Activated CD8-positive, alpha-beta memory T cell treated with anti-CD3 and anti-CD28 coated beads for 1 hour (primary cell): ENCODE results near the gene CREB5.
"Not testable (repeated sequence)": the region's sequence is repeated elsewhere in the genome, so short reads cannot be mapped to it uniquely, and the experiment has no call there.

ENCODE experiments used
- DNase-seq, 2 donors: peaks; one replicate each; pipeline ENCODE4 v3.0.0-alpha.2; 2020; ENCODE audit warnings: low read depth in 1 of 2; ENCODE audit errors: extremely low read depth in 1 of 2

CREB5 gene

DNA sequence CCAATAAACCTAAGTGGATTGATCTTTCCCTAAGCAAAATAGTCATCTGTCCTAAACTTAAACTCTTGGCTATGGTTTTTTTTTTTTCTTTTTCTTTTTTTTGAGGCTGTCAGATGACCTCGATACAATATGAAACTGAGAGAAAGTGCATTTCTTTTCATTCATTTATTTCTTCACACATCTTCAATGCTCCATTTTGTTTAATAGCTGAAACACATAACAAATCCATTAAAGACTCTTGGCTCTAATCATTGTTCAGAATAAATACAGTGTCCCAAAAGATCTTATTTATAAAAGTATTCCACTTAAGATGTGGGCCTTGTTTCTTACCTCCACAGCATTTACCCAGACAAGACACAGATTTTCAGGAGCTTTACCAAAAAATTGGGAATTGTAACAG, 350.3 kb downstream of the CREB5 start:
- no peak for DNase-seq

DNA sequence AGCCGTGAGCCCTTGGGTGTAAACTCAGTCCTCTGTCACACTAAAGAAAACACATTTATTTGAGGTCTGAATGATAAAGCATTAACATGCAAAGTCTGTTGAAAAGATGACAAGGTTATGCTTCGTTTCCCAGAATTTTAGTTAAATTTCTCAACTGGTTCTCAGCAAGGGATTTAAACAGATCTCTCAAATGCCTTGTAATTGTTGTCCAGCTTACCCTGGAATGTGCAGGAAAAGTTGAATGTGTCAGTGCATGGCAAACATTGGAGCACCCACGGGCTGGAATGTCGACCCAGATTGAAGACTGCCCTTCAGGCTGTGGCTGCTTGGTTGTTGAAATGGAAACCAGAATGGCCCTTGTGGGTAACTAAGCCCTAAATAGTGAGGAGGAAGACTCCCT, 354.0 kb downstream of the CREB5 start:
- no peak for DNase-seq

DNA sequence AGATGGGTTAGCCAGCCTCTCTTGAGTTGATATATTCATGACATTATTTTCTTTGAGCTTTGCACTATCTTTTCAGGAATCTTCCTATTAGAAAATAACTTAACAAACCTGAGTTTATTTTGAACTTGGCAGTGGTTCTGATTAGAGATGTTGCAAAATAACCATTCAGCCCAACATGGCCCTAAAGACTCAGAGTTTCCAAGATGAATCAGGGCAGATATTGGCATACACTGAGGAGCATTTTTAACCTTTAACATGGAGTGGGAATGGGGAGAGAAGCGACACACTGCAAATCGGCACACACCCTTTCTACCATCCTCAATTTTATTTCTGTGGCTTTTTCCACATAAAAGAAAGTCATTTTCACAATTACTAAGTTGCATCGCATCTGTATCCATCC, 355.0 kb downstream of the CREB5 start:
- no peak for DNase-seq

DNA sequence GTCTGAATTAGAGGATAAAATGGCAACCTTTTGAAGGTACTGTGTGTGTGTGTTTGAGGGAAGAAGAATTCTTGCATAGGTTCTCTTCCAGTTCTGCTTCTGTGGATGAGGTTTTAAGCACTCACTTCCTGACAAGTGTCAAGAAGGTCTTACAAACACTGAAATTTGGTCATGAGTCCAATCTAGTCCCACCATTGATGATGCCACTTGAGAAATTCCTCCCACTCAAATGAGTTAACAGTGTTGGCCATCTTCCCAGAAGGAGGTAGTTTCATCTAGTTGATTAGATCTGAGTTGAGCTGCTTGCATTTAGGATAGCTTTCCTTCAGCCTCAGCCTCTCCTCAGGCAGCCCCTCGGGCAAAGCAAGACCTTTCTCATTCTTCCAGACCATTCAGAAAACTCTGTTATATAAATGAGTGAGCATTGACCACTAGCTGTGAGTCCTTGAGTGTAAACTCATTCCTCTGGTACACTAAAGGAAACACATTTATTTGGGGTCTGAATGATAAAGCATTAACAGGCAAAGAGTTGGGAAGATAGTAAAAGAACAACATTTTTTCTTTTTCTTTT, 356.3 kb downstream of the CREB5 start:
- no peak for DNase-seq

DNA sequence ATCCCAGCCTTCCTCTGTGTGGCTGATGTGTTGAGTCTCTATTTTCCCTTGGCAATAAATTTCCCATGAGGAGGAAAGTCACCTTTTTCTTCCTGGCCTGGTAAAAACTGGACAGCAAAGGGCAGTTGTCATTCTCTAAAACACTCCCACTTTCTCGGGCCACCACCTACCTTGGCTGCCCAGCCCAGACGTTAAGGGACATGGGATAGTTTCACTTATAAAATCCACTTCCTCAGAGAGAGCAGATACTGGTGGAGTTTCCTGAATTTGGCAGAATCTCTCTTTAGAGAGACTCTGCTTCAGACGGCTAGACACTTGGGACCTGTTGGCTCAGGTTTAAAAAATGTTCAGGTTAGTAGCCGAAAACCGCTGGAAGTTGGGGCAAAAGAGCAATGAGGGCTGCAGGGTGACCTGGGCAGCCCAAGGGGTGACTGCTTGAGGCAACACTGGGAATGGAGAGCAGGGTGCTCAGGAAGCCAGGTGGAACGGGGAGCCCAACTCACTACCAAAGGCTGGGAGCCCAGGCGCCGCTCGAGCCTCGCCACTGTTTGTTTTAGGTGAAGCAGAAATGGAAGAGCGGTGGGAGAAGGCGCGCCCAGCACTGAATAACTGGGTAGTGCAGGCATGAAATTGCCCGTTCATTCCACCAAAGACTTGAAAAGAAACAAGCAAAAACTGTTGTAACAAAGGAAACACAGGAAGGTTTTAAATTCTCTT, 359.7 kb downstream of the CREB5 start:
- no peak for DNase-seq

DNA sequence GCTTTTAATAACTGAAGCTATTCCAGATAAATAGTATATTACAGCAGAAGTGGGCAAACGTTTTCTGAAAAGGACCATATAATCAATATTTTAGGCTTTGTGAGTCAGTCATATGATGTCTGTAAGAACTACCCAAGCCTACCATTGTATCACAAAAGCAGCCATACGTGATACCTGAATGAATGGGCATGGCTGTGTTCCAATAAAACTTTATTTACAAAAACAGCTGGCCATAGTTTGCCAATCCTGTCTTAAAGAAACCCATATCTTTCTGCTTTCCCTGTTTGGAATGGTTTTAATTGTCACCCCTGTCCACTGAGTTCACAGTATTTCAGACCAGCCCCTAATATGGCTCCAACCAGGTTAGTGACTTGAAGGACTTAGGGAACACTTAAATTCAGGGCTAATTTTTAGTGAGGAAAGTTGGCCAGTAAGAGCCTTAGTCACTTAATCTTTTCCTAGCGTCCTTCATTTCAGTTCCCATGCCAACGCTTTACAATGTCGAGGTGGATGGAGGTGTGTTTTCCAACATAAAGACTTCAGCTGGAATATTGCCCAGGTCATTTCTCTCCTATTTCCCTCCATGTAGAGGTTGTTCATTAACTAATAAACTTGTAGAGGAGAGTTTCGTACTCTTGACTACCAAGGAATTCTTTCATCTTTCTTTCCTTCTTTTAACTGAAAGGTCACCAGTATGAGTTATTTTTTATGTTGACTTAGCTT, 361.3 kb downstream of the CREB5 start:
- no peak for DNase-seq

DNA sequence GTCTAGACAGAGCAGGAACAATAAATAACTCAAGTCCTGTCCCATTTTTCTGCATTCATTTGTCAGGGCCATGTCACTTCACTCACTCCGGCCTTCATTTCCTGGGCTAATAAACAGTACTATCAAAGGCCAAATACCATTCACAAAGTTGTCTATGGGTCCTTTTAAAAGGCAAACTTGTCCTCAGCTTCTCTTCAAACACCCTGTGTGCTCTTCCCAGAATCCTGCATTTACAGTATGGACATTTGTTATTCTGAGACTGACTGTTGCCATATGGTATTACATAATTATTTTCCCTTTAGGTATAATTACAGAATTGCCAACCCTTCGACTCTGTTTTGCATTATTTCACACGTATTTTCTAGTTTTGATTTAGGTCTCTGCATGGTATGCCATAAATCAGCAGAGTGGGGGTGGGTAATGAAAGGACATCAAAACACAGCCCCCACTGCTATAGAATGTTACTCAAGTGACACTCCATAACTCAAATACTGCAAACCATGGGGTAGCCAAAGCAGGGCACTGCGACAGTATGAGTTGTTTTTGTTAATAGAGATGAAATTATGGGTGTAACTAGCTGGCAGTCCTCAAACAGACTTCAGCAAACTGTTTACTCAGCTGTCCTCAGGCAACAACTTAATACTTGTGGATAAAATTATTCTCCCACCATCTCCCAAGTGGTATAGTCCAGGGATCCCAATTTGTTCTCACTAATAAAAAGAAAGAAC, 362.1 kb downstream of the CREB5 start:
- no peak for DNase-seq

DNA sequence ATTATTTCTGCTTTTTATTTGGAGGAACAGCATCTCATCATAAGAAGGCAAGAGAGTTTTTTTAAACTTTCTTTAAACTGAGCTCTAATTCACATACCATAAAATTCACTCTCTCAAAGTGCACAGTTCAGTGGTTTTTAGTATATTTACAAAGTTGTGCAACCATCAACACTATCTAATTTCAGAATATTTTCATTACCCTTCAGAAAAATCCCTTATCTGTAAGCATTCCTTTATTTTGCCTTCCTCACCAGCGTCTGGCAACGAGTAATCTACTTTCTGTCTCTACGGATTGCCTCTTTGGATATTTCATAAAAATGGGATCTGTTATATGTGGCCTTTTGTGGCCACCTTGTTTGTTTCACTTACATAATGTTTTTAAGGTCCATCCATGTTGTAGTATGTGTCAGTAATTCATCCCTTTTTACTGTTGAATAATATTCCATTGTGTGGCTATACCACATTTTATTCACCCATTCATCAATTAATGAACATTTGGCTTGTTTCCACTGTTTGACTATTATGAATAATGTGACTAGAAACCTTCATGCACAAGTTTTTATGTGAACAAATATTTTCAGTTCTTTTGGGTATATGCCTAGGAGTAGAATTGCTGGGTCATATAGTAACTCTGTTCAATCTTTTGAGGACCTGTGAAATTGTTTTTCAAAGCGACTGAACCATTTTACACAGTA, 364.3 kb downstream of the CREB5 start:
- DNase-seq, result no peak

DNA sequence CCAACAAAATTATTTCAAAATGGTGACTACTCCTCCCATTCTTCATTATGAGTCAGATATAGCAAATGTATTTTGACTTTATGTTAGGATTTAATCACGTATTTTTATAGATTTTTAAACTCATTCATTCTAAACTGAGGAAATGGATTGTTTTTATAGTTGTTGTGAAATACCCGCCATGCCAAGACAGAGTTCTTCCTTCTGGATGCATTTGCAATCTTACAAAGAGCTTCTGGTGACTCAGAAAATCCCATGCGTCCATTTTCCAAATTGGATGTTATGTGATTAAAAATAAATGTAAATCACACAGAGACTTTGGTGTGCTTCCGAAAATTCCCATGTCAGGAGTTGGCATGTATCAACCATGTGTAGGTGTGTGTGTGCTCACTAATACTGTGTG, 366.5 kb downstream of the CREB5 start:
- DNase-seq, result no peak

DNA sequence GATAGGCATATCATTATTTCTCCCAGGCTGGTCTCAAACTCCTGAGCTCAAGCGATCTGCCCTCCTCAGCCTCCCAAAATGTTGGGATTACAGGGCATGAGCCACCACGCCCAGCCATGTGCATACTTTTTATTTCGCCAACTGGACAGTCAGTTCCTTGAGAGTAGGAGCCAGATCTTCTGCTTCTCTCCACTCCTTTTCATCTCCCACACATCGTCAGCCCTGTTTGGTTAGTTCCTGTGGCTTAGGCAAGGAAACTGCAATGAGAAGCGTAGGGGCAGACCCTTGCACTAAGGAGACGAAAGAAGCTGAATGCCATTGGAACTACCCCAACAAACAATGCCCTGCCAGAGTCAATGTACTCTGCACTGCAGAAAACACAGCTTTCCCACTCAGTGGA, 367.6 kb downstream of the CREB5 start:
- no peak for DNase-seq

DNA sequence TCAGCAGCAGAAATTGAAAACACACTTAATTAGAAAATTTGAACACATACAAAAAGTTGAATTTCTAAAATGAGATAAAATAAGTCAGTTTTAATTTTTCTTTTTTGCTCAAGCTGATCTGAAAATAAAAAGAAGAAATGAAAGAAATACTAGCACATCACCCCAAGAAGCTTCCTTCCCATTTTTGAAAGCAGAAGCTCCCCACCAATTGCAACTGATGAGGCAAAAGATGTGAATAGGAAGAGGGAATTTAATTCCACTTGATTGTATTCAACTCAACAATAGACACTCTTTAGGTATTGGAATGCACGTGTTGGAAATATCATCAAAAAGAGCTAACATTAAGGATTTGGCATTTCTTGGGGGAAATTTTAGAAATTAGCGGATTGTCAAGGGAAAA, 370.0 kb downstream of the CREB5 start:
- no peak for DNase-seq

DNA sequence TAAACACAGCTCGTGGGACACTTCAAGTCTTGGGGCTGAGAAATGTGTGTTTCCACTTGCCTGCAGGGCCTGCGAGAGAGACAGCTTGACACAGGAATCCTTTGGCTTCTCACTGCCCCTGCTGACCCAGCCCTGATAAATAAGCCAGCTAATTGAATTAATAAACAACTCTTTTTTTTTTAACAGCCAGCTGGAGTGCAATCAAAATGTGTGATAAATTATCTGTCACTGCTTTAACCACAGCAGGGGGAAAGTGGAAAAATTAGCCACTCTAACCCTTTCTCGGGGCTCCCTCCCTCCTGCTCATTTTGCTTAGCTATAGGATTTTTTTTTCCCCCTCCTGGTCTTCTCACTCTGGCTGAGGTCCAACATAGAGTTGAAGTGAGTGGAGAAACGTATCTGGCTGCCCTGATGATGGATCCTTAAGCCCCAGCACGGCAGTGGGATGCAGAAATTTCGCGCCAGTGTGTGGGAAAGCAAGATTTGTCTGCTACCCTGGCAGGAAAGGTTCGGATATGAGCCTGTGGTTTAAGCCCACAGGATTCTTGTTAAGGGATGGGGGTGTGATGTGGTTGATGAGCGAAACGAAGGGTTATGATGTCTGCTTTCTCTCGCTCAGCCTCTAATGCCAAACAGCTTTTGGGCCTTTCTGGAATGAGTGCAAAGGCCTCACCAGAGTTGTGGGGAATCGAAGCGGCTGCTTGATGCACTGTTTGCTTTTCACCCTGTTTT, 372.0 kb downstream of the CREB5 start:
- DNase-seq, result no peak

DNA sequence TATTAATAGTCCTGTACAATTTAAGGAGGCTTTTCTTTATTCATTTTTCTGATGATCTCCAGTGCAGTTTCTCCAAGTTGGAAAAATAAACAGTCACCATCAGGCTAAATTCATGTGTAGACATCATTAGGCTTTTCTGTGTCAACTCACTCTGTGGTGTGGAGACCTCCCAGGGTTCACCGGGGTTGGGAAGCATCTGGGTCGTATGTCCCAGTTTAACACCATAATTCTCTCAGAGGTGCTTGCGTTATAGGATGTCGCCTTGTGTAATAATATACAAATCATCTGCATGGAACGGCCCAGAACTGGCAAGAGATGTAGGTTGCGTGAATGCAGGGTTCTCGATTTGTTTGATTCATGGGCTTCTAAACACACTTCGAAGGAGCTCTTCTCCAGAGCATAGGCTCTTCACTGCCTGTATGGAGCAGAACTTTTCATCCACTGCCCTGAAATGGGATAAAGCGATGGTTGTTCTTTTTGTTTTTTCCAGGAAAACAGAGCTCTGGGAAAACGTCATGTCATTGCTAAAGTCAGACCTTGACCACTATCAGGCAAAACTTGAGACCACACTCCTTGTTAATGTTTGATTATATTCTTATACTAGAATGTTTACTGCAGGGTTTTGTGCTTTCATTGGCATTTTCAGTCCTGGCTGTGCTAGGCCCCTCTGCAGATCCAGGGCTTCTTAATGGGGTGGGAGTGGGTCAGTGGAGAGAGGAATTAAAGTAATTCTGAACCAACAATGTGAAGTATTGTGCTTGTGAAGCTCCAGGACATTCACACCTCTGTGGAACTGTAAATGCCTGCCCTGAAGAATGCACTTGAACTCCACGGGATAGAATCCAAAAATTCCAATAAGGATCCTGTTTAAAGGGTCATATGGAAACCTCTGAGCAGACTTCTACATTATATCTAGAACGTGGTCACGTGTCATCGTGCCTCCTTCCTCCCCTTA, 373.0 kb downstream of the CREB5 start:
- DNase-seq, result no peak

DNA sequence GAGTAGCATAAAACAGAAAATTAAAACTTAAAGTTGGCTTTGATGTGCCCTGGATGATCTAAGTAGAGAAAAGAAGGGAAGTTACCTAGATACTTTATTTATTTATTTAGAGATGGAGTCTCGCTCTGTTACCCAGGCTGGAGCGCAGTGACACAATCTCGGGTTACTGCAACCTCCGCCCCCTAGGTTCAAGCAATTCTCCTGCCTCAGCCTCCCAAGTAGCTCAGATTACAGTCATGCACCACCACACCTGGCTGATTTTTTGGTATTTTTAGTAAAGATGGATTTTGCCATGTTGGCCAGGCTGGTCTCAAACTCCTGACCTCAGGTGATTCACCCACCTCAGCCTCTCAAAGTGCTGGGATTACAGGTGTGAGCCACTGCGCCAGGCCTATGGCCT, 373.8 kb downstream of the CREB5 start:
- not testable (repeated sequence) for DNase-seq

DNA sequence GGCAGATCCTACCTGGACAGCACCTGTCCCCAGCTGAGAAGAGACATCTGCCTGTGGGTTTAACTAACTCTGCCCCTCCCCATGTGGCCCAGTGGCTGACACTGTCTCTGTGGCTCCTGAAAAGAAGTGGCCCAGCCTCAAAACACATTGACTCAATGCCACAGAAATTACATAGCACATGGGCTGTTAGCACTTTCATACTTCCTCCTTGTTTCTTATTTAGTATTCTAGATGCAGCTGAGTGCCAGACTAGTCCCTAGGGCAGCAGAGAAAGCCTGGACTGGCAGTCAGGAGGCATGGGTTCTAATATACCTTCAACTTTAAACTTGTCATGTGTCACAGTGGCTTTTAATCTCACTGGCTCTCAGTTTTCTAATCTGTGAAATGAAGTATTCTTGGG, 374.8 kb downstream of the CREB5 start:
- DNase-seq, result no peak

DNA sequence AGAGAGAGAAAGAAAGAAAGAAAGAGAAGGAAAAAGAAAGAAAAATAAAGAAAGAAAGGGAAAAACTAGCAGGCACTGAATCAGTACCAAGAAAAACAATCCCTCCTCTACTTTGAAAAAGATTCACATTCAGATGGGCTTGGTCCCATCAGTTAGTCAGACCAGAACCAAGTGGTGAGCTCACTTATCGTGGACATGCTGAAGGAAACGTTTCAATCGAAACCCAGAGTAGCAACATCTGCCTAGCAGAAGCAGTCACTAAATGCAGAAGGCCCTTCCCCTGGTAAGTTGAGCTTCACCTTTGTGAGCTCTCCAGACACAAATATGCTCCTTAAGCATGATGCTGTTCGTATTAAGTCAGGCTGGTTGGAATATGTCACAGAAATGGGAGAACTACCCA, 378.1 kb downstream of the CREB5 start:
- DNase-seq, result no peak

DNA sequence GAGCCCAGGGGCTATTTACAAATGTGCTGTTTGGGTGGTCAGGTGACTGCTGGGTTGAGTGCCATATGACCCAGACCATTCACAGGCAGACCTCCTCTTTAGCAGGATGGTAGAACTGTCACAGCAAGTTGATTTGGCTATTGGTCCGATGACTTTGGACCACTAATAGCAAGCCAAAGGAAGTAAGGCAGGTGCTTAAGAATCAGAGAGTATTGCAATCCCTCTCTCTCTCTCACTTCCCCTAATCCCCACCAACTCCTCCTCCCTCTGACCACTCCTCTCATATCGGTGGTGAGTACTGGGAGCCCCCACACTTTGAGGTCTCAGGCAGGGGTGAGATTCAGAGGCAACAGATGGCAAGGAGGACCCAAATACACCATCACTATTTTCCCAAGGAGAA, 380.5 kb downstream of the CREB5 start:
- DNase-seq, result no peak

DNA sequence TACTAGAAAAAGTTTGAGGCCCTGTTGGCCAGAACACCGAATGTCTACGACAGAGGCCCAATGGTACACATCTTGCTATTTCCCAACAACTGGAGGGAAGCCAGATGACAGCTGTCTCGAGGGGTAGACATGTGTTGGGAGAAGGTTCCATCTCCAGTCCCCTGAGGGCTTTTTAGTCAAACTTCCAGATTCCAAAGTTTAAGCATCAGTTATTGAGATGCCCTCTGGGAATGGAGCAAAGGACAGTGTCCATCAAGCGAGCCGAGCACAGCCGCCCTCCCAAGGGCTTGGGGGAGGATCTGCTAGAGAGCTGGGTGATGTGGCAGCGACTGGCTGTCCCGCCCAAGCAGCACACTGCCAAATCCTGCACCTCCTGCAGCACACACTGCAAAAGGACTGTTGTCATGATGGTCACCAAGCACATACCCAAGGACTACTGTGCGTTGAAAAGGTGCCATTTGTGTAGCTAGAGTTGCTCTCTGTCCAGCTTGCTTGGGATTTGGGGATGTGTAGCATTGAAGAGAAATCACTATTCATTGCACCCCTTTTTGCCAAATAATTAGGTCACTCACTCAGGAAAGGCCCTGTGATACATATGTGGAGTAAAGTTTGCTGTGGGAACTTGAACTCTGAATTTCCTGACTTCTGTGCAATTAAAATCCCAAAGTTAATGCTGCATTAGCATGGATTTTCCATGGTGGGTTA, 381.2 kb downstream of the CREB5 start:
- no peak for DNase-seq

DNA sequence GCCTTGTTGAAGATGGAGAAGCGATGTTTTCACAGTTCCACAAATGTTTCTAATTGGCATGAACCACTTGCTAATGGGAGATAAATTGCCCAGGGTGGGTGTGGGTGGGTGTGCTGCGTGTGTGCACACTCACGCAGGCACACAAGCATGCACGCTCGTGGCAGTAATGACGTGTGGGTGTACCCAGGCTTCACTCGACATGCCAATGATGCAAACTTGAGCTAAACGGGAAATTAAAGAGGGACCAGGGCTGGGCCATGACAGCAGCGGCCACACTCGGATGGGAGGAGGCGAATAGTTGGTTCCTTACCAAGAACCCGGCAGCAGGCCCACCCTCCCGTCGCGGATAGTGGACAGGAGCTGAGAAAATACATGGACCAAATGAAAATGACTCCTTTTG, 386.0 kb downstream of the CREB5 start:
- no peak for DNase-seq
